RPMI7951 (cell line): ENCODE data around the gene GRID1. TPM values are rescaled to one million over a fixed set of nuclear protein-coding genes. Genes with fewer than 3 reads are reported as not detected.

Source experiments
- DNase-seq: peaks from one replicate; pipeline ENCODE4 v3.0.0-alpha.2; 2012; ENCODE audit warnings: low read depth
- total RNA-seq: library from RNA; depleted of rRNA; stranded (reverse); fragments of >200 nt; shearing (Covaris generic); gene quantifications from 2 replicates; pipeline ENCODE4 v1.2.3, GENCODE V29; 2014; rRNA removed

Gene GRID1
- total RNA-seq: not detected in 2 replicates

GRCh38 chr10:86366033-86366901, at the start of gene GRID1:
TSS of gene GRID1 (minus strand) at chr10:86366795.
- no peak for DNase-seq

- no peak for DNase-seq
Measured at GRCh38 chr10:86415583-86415982, 49.0 kb upstream of the GRID1 start.

DNA sequence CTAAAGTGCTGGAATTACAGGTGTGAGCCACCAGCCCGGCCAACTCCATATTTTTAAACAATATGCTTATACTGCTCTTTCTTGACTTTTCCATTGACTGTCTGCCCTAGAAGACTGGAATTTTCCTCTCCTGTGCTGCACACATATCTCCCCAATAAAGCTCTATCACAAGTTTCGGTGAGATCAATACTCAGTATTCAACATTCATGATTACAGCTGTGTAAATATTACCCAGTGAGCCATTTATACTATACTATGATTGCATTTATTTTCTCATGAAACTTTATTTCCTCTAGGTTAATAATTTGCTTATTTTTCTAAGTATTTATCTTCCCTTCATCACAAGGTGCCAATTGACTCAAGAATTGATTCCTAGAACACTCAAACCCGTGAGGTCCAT, 48.5 kb upstream of the GRID1 start:
- DNase-seq: no peak

DNA sequence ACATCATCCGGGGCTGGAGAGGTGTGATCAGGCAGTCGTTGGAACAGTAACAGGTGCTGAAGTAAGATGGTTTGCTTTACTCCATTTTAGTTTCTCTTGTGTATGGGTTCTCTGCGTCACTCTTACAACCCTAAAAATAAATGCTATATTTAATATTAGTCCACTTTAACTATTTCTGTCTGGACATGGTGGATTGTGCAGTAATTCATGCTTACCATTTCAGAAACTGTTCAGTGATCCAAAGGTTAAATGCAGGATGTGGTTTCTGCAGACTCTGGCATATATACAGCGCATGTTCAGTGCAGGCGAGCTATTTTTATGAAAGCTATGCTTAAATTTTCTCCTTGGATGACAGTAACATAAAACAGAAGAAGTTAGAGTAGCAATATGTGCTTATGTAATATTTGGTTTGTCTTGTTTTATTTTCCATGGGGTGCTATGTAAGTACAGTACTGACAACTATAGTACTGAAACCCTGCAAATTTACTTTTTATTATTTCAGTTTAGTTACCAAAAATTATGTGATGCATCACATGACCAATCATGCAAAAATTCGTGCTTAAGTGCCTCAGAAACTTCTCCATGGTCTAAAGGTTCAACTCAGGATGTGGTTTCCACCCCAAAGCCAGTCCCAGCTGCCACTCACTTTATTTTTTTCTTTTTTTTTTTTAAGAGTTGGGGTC, 46.6 kb upstream of the GRID1 start:
- no peak for DNase-seq

DNA sequence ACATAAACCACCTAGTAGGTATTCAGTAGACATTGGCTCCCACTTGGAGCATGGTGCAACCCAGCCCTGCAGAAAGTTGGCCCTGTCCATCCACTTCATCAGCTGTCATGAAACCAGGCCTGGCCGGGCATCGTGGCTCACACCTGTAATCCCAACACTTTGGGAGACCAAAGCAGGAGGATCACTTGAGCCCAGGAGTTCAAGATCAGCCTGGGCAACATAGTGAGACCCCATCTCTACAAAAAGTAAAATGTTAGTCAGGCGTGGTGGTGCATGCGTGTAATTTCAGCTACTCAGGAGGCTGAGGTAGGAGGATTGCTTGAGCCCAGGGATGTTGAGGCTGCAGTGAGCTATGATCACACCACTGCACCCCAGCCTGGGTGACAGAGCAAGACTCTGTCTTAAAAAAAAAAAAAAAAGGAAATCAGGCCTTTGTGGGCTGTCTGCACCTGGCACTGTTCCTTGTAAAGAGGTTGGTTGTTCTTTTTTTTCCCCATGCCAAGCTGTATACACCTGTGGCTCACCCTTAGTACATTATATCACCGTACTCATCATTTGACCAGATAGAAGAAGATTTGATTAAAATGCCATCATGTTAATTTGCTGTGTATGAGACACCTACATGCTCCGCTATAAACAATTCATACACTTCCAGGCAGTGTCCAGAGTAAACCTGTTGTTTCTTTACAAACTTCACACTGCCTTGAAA, 45.4 kb upstream of the GRID1 start:
- DNase-seq: no peak

DNA sequence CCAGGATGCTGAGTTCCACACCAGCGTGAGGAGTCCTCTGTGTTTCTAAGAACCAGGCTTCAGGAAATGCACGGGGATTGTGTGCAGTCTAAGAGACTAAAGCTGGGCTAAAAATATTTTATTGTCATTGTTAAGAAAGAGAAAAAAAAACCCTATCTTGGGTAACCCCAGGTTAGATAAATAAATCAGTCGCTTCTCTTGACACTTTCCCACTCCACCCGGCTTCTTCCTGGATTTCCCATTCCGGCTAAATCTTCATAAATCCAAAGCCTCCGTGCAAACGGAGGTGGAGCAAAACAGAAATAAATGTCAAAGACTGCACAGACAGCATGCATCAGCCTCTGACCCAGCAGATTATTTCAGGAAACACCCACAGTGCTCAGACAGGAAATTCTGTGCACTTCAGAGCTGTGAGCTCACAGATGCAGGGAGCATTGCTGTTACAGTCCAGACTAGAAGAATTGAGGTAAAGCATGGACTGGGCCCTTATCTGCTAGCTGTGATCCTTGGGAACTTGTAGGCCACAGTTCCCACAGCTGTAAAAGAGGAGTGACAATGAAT, 44.8 kb upstream of the GRID1 start:
- no peak for DNase-seq

DNA sequence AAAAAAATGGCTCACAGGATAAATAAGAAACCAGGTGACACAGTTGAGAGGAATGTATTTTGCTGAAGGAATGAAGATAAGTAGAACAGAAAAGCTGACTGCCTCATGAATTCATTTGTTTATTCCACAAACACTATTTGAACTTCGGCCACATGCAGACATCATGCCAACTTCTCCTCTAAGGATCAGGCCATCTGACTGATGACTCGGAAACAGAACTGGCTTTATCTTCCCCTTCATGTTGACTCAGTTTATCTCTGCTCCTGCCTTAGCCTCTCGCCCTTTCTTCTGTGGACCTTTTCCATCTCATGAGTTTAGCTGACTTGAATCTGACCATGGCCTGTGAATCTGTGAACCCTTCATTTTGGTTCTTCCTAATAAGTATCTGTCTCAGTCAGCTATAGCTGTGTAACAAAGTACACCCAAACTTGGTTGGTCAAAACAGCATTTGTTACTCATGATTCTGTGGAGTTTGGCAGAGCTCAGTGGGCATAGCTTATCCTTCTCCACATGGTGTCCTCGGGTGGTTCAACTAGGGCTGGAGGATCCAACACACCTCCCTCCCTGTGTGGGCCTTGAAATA, 44.0 kb upstream of the GRID1 start:
- no peak for DNase-seq

- DNase-seq: no peak
Measured at GRCh38 chr10:86409183-86409582, 42.6 kb upstream of the GRID1 start.

DNA sequence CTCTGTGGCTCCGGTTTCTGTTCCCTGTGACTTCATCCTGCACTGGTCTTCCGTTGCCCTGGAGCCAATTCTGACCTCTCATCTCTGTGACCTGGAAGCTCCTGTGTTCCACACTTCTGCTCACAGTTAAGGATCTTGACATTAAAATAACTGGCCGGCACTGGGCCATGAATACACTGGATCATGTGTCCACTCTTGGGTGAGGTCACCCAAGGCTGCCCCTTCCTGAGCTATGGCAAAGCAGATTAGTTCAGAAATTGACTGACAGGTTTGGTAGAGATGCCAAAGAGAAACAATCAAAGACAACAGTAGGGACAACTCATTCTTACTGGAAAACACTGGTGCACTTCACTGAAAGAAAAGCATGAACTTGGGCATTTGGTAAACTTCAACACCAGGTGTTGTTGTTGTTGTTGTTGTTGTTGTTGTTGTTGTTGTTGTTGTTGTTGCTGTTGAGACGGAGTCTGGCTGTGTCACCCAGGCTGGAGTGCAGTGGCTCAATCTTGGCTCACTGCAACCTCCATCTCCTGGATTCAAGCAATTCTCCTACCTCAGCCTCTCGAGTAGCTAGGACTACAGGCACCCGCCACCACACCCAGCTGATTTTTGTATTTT, 36.7 kb upstream of the GRID1 start:
- no peak for DNase-seq

DNA sequence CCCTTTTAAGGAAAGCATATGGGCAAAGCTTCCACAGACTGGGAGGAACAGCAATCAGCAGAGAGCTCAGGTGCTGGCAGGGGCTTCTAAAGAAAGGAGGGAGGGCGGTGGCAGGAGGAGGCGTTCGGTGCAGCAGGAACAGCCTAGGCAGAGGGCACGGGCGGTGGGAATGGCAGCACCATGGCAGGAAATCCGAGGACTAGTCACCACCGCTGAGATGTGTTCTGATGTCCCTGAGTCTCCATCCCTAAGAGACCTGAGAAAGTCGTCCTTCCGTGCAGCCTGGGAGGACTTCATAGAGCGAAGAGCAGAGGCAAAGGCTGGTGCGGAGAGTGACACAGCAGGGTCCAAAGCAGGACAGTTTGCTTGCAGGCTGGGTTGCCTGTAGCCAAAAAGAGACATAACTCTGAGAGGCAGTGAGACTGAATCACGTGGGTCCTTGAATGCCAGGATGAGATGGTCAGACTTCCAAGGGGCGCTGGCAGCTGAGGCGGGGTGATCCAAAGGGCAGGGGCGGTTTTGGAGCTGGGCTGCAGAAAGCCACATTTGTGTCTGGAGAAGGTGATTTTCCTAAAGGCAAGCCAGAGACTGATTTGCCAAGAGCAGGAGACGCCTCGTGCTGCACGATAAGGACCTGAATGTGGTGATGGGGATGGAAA, 35.8 kb upstream of the GRID1 start:
- DNase-seq: no peak

DNA sequence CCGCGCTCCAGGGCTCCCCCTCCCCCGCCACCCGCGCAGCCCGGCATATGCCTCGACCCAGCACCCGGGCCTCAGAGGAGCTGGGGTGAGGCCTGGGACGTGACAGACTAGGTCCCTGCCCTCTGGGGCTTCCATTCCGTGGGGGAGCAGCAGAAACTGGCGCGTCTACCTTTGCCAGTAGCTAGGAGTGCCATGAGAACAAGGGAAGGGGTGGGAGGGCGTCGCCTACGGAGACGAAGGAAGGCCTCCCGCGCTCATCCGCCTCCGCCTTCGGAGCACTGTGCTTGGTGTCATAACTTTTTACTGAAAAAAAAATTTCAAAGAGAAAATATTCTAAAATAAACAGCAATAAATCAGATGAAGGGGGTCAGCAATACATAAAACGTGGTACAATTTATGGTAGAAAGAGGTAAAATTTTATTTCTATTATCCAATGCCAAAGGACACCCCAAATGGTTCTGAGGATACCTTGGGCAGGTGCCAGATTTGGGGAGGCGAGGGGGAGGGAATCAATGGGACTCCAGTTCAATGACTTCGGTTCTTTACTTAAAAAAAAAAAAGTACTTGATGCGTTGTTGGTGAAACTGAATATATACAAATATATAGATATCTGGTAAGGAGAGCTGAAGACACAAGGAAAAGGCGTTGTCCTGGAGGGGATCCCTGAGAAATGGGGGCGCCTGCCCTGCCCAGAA, 35.1 kb upstream of the GRID1 start:
- no peak for DNase-seq

- peak; percentile 40 for DNase-seq
Measured at GRCh38 chr10:86400705-86401587, 34.4 kb upstream of the GRID1 start.

GRCh38 chr10:86399879-86400704, 33.5 kb upstream of the GRID1 start:
- peak; percentile 91 for DNase-seq

GRCh38 chr10:86399514-86399878, 32.9 kb upstream of the GRID1 start:
- no peak for DNase-seq

- DNase-seq: no peak
Measured at GRCh38 chr10:86397120-86397519, 30.5 kb upstream of the GRID1 start.

DNA sequence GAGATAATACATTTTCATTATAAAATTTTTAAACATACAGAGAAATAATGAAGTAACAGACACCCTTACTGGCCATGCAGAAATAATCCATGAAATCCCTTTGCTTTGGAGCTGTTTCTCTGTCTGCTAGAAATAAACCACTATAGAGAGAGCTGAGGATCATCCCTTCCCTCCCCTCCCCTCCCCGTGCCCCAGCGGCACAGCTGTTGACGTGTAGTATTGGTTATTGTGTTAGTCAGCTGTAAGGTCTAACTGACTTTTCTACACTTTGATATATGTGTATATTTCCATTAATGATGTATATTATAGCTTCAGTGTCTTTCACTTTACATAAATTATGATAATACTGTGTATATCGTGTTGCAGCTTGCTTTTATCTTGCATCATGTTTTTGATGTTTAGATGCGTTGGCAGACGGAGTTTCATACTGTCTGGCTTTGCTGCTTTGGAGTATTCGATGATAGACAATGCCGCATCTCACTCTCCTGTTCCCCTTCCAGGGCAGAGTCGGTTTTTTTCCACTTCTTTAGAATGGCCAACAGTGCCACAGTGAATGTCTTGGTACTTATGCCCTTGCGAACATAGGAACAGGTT, 27.4 kb upstream of the GRID1 start:
- DNase-seq: no peak

- no peak for DNase-seq
Measured at GRCh38 chr10:86393362-86393761, 26.8 kb upstream of the GRID1 start.

GRCh38 chr10:86392723-86393094, 26.1 kb upstream of the GRID1 start:
- DNase-seq: no peak
